Stimulated activated CD4-positive, alpha-beta T cell treated with anti-CD3 and anti-CD28 coated beads, TNF-alpha, amount 100 ng/mL, for 4 hours (primary cell): ENCODE results near the gene BAIAP2L1.
A peak's percentile ranks its signal among the peaks of the same experiment; 100 is the strongest.
"Not testable (repeated sequence)": the region's sequence is repeated elsewhere in the genome, so short reads cannot be mapped to it uniquely, and the experiment has no call there.

Experiments used
- DNase-seq, 3 experiments: peaks; one replicate each; pipeline ENCODE4 v3.0.0-alpha.2; 2020; ENCODE audit warnings: low read depth in 3 of 3

The BAIAP2L1 gene

GRCh38 chr7:98400542-98401340 is at the start of gene BAIAP2L1:
TSS of gene BAIAP2L1 (minus strand) at chr7:98401090. CDS start at chr7:98400852, 238 bp downstream.
- DNase-seq: peak; percentile 67 to 73 (median 71)

DNA sequence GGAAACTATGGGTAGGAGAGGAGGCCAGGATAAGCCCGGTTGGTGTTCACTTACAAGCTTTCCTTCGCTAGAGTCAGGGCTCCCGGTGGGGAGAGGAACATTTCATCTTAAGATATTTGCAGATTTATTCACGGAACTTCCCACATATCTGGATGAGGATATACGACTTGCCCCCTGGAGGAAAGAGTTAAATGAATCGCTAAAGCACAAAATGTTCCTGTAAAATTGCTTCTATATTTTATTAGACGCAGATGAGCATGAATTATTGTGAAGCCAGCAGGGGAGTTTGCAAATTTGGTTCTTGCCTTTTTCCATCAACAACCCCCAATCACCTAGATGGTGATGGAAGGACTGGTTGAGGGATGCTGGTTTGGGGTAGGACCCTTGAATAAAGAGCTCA is 47.9 kb upstream of the BAIAP2L1 start:
- DNase-seq: no peak

- DNase-seq: not testable (repeated sequence)
Observed at GRCh38 chr7:98440992-98441391, 40.1 kb upstream of the BAIAP2L1 start.

DNA sequence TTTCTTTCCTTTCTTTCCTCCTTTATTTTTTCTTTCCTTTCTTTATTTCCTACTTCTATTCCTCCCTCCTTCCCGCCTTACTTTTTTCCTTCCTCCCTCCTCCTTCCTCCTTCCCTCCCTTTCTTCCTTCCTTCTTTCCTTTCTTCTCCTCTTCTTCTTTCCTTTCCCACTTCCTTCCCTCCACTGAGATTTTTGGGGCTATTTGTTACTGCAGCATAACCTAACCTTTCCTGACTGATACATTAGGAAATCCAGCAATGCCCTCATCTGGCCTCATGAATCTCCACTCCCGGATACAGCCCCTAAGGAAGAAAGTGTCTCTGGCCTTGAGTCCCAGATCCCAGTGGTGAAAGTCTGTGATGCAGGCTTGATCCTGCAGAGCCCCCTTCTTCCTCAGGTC is 38.6 kb upstream of the BAIAP2L1 start:
- DNase-seq: no peak

GRCh38 chr7:98434087-98434486 is 33.2 kb upstream of the BAIAP2L1 start:
- no peak for DNase-seq

DNA sequence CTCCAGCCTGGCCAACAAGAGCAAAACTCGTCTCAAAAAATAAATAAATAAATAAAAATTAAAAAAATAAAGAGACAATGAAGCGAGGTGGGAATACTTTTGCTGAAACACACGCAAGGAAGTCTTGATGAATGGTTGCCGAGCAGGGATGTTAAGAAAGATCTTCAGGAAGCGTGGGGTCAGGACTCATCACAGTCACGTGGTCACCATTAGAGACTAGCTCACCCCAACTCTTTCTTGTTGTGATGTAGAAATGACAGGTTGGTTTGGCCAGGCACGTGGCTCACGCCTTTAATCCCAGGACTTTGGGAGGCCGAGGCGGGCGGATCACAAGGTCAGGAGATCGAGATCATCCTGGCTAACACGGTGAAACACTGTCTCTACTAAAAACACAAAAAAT is 28.9 kb upstream of the BAIAP2L1 start:
- DNase-seq: no peak

DNA sequence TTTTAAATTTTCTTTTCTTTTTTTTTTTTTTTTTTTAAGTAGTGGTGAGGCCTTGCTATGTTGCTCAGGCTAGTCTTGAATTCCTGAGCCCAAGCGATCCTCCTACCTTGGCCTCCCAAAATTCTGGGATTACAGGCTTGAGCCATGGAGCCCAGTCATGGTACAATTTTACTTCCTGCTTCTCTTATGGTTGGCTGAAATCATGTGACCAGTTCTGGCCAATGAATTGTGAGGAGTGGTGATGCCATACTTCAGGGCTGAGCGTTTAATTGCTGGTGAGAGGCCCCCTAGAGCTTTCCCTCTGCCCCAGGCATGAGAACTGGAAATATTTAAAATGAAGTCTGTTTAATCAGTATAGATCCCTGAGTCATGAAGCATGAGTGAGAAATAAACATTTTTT is 22.2 kb upstream of the BAIAP2L1 start:
- DNase-seq: no peak

DNA sequence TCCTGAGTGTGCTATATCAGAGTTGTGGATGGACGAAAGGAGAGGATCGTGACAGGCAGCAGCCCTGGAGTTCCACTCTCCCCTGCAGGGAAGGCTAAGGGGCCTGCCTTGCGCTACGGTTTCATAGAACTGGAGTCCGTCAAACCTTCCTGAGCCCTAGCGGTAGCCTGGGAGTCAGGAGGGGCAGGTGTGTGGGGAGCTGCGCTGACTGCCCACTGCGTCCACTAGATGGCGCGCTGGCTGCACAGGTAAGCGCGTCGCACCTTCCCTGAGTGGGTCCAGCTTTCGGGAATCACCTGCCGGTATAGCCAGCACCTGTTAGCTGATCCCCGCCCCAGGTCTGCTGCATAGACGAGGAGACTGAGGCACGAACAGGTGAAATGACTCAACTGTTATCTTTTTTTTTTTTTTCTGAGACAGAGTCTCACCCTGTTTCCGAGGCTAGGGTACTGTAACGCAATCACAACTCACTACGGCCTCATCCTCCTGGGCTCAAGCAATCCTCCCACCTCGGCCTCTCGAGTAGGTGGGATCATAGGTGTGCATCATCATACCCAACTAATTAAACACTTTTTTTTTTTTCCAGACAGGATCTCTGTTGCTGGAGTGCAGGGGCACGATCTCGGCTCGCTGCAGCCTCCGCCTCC is 20.2 kb upstream of the BAIAP2L1 start:
- peak in 2 of 3 experiments; percentile 32 to 35 for DNase-seq

DNA sequence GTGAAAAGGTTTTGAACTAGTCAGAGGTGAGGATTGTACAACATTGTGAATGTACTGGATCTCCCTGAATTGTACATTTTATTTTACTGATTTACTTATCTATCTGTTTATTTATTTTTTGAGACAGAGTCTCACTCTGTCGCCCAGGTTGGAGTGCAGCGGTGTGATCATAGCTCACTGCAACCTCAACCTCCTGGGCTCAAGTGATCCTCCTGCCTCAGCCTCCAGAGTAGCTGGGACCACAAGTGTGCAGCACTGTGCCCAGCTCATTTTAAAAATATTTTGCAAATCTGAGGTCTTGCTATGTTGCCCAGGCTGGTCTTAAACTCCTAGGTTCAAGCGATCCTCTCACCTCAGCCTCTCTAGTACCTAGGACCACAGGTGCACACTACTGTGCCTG is 19.1 kb upstream of the BAIAP2L1 start:
- not testable (repeated sequence) for DNase-seq

- not testable (repeated sequence) for DNase-seq
Observed at GRCh38 chr7:98419316-98419691, 18.4 kb upstream of the BAIAP2L1 start.

DNA sequence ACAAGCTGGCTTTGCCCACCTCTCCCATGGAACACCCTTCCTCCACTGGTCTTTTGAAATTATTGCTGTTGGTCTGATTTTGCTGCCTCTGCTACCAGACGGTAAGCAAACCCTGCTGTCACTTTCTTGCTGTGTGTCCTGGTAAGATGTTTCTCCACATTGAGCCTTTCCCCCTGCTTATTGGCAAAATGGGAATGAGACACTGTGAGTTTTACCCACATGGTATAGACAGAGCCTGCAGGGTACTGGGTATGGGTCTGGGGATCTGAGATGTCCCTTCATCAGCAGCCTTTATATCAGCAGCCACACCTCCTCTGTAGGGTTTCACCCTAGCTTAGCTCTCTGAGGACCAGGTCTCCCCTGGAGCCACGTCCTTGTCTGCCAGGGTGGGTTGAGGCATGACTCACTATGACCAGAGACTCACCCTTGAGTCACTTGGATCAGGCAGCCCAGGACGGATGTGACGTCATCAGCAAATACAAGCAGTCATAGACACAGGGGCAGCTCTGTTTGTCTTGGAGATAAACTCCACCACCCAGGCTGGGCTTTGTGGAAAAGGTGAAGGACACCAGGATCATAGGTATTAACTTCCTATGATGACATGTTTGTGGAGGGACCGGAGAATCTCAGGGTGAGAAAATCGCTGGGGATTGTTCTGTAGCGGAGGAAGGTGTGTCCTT is 17.9 kb upstream of the BAIAP2L1 start:
- DNase-seq: no peak

- no peak for DNase-seq
Observed at GRCh38 chr7:98418271-98418635, 17.4 kb upstream of the BAIAP2L1 start.

GRCh38 chr7:98417604-98418270 is 16.8 kb upstream of the BAIAP2L1 start:
- not testable (repeated sequence) for DNase-seq

DNA sequence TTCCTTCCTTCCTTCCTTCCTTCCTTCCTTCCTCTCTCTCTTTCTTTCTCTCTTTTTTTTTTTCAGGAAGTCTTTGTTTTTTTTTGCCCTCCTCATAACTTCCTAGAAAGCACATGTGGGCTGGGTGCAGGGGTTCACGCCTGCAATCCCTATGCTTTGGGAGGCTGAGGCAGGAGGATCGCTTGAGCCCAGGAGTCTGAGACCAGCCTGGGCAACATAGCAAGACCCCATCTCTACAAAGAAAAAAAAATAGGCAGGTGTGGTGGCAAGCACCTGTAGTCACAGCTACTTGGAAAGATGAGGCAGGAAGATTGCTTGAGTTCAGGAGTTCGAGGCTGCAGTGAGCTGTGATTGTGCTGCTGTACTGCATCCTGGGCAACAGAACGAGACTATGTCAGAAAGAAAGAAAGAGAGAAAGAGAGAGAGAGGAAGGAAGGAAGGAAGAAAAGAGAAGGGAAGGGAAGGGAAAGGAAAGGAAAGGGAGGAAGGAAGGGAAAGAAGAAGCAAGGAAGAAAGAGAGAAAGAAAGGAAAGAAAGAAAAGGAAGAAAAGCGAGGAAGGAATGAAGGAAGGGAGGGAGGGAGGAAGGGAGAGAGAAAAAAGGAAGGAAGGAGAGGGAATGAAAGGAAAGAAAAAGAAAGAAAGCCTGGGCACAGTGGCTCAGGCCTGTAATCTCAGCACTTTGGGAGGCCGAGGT is 13.5 kb upstream of the BAIAP2L1 start:
- no peak for DNase-seq

- not testable (repeated sequence) for DNase-seq
Observed at GRCh38 chr7:98413655-98414054, 12.8 kb upstream of the BAIAP2L1 start.

DNA sequence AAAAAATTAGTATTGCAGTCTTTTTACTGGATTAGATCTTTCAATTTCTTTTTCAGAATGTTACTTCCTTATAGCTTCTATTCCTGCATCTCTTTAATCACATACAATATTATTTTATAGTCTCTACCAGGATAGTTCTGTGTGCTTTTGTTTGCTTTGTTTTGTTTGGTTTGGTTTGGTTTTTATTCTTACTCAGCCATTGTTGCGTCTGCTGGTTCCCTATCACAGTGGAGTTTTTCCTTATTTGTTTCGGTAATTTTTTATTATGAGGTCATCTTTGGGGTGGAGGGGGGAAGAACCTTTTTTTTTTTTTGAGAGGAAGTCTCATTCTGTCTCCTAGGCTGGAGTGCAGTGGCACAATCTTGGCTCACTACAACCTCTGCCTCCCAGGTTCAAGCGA is 9.0 kb upstream of the BAIAP2L1 start:
- DNase-seq: no peak

- DNase-seq: not testable (repeated sequence)
Observed at GRCh38 chr7:98408146-98408545, 7.3 kb upstream of the BAIAP2L1 start.

GRCh38 chr7:98406827-98407226 is 5.9 kb upstream of the BAIAP2L1 start:
- no peak for DNase-seq

GRCh38 chr7:98404840-98405239 is 4.0 kb upstream of the BAIAP2L1 start:
- no peak for DNase-seq

DNA sequence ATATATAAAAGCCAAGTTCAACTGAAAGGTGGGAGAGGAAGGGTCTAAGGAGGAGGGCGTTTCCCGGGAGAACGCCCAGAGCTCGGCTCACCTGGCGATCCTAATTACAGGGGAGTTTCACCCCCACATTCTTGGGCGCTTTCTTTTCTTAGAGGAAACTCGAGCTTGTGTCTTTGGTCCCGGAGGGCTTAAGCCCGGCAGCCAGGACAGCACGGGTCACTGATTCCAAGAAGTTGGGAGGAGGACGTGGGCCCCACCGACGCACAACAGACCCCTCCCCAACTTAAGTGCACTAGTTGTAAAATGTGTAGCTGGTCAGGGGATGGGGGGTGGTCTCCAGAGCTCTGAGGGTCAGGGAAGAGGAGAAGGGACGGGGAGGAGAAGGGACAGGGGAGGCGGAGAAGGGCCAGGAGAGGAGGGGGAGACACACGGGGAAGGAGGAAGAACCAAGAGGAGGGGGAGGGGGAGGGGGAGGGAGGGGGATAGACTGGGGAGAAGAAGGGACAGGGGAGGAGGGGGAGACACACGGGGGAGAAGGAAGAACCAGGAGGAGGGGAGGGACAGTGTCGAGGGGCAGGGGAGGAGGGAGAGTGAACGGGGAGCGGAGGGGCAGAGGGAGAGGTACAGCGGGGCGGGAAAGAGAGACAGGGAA is 874 bp downstream of the BAIAP2L1 start:
- no peak for DNase-seq

GRCh38 chr7:98399462-98399861 is 1.4 kb downstream of the BAIAP2L1 start:
- no peak for DNase-seq
